GM12873 (cell line): ENCODE results near the gene MCOLN1.

ENCODE experiments used
- TF ChIP-seq, protein P1 (sequence below): IDR thresholded peaks from 2 replicates; pipeline ENCODE4 v1.5.1; 2012; ENCODE audit warnings: low read depth, mild to moderate bottlenecking, moderate library complexity, low read length, control low read depth; ENCODE audit not compliant: insufficient read depth; ENCODE audit errors: missing control alignments

MCOLN1 gene

DNA sequence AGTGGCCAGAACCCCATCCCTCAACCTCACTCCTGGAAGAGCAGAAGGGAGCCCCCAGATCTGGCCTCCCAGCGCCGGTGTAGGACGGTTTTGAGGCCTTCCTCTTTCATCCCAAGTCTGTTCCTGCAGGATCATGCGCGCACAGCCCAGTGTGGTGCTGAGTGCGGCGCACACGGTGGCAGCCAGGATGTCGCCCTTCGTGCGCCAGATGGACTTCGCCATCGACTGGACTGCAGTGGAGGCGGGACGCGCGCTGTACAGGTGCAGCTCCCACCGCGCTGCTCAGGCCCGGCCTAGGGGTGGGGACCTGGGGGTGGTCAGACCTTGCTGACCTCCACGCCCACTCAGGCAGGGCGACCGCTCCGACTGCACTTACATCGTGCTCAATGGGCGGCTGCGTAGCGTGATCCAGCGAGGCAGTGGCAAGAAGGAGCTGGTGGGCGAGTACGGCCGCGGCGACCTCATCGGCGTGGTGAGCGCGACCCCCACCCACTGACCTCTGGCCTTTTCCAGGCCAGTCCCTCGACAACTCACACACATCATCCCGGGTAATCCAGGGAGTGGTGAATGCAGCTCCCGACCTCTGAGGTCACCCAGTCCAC lies 27.8 kb downstream of the MCOLN1 start:
- TF ChIP-seq, protein P1, sequence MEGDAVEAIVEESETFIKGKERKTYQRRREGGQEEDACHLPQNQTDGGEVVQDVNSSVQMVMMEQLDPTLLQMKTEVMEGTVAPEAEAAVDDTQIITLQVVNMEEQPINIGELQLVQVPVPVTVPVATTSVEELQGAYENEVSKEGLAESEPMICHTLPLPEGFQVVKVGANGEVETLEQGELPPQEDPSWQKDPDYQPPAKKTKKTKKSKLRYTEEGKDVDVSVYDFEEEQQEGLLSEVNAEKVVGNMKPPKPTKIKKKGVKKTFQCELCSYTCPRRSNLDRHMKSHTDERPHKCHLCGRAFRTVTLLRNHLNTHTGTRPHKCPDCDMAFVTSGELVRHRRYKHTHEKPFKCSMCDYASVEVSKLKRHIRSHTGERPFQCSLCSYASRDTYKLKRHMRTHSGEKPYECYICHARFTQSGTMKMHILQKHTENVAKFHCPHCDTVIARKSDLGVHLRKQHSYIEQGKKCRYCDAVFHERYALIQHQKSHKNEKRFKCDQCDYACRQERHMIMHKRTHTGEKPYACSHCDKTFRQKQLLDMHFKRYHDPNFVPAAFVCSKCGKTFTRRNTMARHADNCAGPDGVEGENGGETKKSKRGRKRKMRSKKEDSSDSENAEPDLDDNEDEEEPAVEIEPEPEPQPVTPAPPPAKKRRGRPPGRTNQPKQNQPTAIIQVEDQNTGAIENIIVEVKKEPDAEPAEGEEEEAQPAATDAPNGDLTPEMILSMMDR, result no peak

GRCh38 chr19:7550987-7551761 lies 28.8 kb downstream of the MCOLN1 start:
- TF ChIP-seq, protein P1, result no peak

GRCh38 chr19:7552781-7553180 lies 30.4 kb downstream of the MCOLN1 start:
- TF ChIP-seq, protein P1, result no peak

GRCh38 chr19:7554565-7554964 lies 32.1 kb downstream of the MCOLN1 start:
- TF ChIP-seq, protein P1, result no peak

GRCh38 chr19:7554990-7555864 lies 32.8 kb downstream of the MCOLN1 start:
- TF ChIP-seq, protein P1, result no peak

GRCh38 chr19:7556696-7557315 lies 34.4 kb downstream of the MCOLN1 start:
- TF ChIP-seq, protein P1, result no peak
